NCI-H146 treated with DMSO at 0.1 percent for 48 hours (cell line): Measurements from ENCODE around the gene EDNRB.
"Not testable (repeated sequence)": the region's sequence is repeated elsewhere in the genome, so short reads cannot be mapped to it uniquely, and the experiment has no call there.

Source experiments
- DNase-seq: peaks from one replicate; lab custom pipeline; 2025; ENCODE audit not compliant: unreplicated experiment; lab: John Stamatoyannopoulos, UW

Gene EDNRB

DNA sequence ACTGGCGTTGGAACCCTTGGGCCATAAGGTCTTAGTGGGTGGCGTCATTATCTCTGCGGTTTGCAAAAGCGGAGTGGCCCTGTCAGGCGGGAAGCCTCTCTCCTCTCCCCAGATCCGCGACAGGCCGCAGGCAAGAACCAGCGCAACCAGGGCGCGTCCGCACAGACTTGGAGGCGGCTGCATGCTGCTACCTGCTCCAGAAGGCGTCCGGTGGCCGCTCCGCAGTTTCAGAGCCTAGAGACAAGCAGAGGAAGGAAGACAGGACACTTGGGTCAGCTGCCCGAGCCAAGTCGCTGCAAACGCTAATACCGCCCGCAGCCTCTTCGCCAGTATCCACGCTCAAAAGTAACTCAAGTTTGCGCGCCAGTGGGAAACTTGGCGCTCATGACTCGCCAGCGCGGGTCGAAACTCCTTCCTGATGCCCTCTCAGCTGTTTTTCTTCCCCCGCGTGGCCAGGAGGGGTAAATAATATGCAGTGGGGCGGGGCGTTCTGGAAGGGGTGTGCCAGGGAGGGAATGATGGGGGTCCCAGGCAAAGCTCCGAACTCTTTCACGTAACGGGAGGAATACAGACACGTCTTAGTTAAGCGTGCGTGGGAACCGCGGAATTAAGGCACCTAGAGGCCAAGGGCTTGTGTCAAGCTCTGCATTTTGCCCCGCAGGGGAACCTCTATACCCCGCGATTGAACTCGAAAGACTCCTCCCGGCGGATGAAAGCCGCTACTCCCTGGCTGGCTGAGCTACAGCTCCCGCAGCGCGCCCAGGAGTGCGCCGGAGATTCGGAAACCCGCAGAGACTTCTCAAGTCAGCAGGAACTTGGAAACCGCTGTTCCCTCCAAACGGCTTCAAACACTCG lies at the start of gene EDNRB:
TSS of gene EDNRB (minus strand) at position 441 of the 855 bp plus-strand sequence. CDS start at position 183, 258 bp downstream.
- no peak for DNase-seq

DNA sequence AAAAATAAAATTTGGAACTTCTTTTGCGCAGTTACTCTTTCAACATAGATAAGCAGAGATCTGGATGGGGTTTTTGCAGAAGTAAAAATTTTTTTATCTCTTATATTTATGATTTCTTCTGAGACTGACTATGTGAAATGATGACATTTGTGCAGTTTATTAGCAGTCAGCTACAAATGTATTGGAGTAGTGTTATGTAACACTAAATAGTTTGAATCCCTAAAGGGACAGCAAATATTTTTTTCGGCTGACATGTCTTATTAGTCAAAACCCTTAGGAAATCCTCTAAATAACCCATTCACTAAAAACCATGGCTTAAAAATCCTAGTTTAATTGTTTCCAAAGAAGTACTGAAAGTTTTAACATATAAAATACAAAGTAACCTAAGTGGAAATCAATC lies 48.0 kb upstream of the EDNRB start:
- no peak for DNase-seq

DNA sequence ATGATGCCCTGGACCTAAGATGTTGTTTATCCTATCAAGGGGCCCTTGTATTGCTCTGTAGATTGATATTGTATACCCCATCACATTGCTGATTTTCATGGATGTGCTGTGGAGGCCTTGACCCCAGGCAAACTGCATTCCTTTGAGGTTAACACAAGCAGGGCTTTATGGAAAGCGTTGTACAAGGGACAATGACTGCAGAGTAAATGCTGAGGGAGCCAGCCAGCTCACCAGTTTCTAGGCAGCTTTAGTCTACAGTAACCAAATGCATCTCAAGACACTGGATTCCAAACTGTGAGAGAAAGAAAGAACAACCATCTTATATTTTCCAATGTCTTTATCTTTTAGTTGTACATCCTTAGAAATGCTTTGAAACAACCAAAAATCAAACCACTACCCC lies 34.1 kb upstream of the EDNRB start:
- DNase-seq, result no peak

DNA sequence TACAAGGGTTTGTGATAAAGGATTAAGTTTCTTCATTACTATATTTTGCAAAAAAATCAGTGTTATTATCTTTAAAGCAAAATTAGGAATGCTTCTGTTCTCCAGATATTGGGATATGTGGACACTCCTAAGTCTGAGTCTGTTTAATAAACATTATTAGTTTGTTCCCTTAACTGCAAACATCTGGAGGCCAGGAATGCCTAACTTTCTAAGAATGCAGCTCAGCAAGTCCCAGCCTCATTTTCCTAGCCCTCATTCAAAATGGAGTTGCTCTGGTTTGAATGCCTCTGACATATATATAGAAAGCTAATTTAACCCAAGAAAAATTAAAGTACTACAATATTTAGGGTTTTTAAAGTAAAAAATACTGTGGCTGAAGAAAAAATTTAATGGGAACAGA lies 33.6 kb upstream of the EDNRB start:
- DNase-seq, result no peak

DNA sequence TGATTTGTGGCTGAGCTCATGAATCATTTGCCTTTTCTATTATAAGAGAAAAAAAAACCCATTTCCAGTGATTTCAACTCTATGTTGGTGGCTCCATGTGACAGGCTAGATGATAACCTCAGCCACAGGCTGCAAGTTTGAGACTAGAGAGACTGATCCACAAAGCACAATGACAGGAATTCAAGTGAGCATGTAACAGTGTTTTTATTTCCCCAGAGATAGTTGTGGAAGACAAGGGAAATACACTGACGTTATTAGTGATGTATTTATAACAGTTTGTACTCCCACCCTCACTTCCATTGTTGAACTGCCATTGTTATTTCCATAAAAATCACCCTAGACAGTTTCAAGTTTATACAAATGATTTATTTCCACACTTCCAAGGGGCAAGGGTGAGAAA lies 27.9 kb upstream of the EDNRB start:
- DNase-seq, result no peak

DNA sequence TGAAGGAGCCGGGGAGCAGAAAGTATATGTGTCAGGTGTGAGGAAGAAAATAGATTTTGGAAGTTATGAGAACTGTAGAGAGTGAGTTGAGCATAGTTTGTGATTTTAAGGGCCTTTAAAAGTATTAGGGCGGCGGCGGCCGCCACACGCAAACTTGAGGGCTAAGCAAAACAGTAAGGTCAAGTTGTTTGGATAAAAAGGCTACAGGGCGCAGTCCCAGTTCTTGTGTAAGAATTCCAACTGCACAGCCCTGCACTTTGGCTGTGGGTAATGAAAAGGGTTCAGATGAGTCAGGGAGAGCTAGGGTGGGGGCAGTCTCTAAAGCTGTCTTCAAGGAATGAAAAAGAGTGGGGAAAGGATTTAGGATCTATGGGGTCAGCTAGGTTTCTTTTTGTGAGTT lies 16.4 kb upstream of the EDNRB start:
- DNase-seq, result not testable (repeated sequence)

DNA sequence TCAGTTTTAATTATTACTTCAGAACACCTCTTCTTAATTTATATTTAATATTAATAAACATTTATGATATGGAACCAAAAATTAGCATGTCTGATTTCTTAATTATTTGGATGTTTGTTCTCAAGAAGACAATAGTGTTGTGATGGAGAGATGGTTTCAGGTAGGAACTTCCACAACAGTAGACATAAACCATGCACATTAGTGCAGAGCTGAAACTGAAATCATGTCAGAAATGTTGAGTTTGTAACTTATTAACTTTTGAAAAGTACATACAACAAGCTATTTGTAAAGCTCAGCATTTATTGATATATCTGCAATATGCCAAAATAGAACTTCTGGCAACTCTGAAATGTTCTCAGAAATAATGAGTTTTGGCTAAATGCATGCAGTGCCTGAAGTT lies 11.8 kb upstream of the EDNRB start:
- no peak for DNase-seq

DNA sequence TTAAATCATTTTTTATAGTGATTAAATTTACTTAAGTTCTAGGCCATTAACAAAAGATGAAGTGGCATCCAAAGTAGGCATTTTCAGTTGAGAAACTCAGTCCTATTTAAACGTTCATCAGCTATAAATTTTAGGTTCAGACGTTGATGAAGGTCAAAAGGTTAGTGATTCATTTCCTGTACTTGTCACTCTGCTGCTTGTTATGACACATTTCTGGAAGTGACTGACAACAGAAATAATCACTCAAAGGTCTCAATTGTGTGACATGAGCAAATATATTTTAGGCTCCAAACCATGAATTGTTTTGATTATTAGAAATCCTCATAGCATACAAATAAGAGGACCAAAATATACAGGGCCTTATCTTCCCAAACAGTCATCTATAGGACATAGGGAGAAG lies 10.3 kb upstream of the EDNRB start:
- no peak for DNase-seq

DNA sequence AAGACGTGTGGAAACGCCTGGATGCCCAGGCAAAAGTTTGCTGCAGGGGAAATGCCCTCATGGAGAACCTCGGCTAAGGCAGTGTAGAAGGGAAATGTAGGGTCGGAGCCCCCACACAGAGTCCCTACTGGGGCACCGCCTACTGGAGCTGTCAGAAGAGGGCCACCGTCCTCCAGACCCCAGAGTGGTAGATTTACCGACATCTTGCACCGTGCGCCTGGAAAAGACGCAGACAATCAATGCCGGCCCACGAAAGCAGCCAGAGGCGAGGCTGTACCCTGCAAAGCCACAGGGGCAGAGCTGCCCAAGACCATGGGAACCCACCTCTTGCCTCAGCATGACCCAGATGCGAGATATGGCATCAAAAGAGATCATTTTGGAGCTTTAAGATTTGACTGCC lies 7.0 kb upstream of the EDNRB start:
- no peak for DNase-seq

DNA sequence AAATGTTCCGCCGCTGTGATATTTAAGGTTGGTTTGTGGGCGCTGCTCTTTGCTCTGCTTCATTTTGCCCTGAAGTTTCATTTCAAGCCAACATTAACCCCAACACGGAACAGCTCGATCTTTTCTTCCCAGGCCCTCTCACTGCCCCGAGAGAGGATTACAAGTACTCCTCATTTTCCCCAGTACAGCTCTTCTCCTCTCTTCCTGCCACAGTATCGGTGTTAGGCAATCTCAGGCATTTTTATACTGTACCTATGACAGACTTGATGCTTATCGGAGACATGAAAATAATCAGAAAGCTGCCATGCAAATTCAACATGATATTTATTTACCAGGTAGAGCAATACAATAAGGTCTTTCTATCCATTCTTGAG lies 1.3 kb upstream of the EDNRB start:
- DNase-seq, result no peak

DNA sequence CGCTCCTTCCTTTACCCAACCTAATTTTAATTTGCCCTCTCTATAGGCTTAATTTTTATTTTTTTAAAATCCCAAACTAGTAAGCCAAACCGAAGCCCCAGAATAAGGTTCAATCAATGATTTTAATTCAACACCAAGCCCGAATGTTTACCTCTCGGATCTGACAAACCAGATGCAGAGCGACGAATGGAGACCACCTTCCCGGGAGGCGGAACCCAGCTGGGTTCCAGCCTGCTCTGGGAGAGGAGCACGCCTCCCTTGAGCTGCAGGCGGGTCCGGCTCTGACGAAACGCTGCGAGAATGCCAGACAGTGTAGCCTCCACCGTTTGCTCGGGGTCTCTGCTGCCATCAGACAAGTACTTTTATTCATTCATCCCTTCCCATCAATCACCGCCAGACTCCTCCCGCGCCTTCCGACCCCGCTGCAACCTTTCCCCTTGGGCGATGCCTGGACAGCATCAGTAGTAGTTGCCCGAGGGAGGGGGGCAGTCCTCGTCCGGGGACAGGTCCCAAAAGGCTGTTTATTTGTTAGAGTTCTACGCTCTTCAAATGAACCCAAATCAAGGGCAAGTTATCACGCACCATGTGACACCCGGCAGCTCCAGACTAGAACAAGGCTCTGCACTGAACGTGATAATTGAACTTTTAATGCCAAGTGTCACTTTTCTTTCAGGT lies 752 bp upstream of the EDNRB start:
- DNase-seq, result no peak

DNA sequence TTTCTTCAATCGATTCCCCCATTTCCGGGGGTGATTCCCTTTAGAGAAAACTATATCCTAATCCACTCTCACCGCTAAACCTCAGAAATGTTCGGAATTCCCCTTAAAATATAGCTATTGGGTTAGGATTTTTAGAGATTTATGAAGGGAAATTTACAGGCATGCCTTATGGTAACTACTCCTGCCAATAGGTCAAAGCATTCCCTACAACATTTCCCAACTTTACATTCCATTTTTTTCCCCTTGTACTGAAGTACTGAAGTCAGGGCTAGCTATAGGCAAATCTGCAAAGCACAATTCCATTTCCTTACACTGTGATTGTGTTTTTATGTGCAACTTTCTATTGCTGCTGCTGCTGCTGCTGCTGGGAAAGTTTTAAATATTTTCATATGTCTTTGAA lies 2.1 kb downstream of the EDNRB start:
- DNase-seq, result no peak

DNA sequence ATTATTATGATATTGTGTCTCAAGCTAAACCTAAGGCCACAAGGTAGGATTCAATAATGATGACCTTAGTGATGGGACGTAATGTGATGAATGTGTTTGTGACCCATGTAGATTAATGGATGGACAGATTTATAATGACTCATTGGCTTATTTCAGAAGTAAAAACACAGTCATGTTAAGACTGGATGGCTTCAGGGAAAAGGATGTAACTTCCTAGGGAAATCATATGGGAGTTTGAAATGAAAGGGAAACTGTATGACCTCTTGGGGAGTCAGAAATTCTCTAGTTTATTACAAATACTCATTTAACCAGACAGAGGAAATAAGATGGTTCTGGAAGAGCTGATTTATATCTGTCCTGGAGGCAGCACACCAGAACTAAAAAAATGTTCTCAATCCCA lies 2.9 kb downstream of the EDNRB start:
- DNase-seq, result no peak

DNA sequence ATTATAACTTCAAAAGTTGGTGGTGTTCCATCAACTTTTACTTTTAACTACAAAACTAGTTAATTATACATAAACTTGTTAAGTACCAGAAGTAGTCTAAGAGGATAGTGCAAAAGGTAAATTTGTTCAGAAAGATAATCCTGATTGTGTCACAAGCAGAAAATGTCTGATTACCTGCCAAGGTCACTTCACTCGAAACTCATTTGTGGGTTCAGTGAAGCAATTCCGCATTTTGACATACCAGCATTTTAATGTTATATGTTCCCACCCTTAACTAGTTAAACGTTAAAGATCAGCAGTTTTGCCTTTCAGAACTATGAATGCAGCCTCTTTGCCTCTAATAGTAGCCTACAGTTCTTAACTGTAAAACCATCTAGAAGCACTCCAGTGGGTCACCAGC lies 5.6 kb downstream of the EDNRB start:
- no peak for DNase-seq

DNA sequence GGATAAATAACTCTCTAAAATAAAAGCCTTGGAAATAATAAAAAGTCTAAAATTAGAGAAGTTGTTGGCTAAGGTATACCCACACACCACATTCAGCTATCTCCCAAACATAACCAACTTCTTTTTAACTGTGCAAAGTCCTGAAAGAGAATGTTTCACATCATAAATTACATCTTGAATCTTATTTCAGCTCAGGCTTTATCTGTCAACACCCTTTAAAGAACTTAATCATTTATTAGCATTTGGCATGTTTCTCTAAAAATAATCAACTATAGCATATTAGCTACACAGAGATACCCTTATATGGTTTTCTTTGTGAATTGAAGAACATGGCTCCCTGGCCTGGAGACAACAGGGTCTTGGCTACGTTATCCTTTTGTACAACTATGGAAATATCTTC lies 6.9 kb downstream of the EDNRB start:
- DNase-seq, result no peak

DNA sequence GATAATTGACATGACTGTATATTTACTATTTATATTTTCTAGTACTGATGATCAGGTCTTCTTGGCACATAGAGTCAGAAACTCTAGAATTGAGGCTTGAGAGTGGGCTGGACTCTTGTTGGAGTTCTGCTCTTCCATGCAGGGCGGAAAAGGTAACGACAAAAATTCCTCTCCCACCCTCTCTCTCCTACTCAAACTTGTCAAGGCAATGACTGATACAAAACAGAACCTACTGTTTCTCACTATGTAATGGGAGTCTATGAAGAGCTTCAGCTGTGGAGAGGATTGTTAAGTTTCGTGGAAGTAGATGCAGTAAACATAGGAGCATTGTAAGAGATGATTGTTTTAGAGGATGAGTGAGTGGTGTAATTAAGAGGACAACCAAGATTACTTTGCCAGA lies 8.8 kb downstream of the EDNRB start:
- no peak for DNase-seq

DNA sequence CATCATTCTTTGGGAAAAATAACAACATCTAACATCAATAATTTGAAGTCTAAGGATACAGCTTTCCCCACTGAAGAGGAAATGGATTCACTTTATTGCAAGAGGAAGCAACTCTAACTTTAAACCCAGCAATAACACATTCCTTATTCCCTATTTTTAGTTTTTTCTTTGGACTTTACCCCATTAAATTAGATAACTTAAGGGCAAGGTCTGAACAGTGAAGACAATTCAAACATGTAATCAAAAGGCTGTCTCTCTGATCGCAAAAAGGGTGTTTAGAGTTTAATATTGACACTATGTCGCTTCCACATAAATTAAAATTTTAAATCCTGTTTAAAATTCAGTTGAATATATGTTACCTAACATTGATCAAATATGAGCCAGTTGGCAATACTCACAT lies 10.1 kb downstream of the EDNRB start:
- DNase-seq, result no peak

DNA sequence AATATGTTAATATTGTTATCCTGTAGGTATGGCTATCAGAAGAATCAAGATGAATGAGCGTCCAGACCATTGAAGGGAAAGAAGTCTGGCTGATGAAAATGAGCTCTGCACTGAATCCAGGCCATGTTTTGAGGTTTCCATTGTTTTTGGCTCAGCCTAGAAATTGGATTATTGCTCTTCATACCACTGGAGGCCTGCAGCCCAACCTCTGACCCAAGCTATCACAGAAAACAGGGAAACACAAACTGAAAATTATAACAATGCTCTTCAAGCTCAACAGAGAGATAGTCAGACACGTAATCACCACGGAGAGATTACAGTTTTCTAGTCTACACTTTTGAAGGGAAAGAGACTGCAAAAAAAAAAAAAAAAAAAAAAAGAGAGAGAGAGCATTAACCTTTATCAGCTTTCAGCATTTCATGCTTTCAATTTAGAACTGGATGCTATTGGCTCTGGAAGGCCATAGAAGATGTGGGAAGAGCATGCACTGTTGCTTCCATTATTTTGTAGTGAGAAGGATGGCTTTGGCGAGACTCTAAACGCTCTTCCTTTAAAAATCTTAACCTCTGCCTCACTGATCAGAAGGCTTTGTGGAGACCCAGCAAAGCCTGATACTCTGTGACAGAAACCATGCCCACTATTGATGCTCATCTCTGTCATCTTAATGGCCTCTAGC lies 10.8 kb downstream of the EDNRB start:
- DNase-seq, result no peak

DNA sequence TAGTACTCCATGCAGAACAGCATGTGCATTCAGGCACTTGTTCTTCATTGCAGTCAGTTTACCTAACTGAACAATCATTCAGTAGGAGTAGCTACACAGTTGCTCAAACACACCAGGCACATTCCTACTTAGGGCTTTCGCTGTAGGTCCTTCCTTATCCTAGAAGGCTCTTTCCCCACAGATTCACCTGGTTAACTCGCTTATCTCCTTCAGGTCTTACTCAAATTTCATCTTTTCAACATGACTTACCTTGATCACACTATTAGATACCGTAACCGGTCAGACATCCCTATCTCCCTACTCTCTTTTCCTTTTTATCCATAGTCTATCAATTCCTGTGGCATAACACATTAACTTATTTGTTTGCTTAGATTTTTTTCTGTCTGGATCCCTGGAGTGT lies 14.6 kb downstream of the EDNRB start:
- DNase-seq, result no peak

DNA sequence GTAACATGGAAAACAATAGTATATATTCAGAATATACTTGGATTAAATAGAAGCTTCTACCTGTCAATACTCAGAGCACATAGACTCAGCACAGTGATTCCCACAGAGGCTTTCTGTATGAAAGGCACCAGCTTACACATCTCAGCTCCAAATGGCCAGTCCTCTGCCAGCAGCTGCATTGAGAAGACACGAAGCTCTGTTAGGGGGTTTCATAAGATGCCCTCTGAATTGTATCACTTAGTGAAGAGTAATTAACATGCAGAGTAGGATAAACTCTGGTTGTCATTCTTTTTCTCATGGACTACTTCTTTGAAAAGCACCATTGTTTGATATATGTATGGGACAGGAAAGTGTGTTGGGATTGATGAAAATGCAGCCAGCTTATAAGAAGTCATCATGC lies 15.2 kb downstream of the EDNRB start:
- no peak for DNase-seq

DNA sequence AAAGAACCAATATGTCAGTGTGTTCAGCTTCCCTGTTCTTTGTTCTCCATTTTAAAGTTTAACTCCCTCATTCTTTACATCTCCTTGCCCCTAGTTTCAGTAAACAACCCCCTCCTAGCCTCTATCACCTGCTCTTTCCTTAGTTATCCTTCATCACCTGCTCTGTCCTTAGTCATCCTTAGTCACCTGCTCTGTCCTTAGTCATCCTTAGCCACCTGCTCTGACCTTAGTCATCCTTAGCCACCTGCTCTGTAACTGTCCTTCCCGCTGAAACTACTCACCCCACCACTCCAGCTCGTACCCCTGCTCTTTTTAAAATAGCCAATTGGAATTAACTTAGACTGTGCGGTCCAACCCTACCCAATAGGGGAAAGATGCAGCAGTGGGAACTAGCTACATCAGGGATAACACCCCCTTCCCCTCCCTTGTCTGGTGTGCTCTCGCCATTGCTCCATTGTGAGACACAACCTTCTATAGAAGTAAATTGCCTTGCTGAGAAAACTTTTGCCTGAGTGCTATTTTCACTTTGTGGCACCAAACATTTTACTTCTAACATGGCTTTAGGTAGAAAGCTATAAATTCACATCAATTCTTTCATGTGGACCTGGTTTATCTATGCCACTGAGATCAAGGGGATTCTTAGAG lies 16.2 kb downstream of the EDNRB start:
- no peak for DNase-seq

DNA sequence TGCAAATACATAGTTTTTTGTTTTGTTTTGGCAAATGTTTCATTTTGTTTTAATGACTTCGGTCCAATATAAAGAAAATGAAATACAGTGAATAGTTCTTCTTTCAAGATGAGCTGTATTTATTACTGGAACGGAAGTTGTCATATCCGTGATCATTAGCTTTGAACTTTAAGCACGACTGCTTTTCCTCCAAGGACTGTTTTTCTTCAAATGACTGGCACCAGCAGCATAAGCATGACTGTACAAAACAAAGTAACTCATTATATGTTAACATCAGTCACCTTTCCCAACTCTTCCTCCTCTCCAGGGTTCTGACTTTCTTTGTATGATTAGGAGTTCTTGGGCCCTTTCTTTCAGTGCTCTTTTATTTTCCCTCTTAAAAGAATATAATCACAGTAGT lies 20.5 kb downstream of the EDNRB start:
- DNase-seq, result no peak
